Measurements from ENCODE around the gene MYO10.

- TF ChIP-seq SUZ12 (IDR thresholded peaks at IDR 0.05; ENCODE audit: low read length) (no peak), CTCF (IDR thresholded peaks at IDR 0.05; ENCODE audit: control extremely low read depth in 1 of 3, insufficient read depth in 1 of 3, low read depth in 1 of 3, low read length in 3 of 3) (no peak), JUN (IDR thresholded peaks at IDR 0.05; ENCODE audit: low read depth, low read length) (no peak), EGR1 (IDR thresholded peaks at IDR 0.05; ENCODE audit: borderline replicate concordance, low read depth, low read length) (no peak), EP300 (IDR thresholded peaks at IDR 0.05; ENCODE audit: borderline replicate concordance in 1 of 2, low read depth in 2 of 2, low read length in 2 of 2) (no peak), CEBPB (IDR thresholded peaks at IDR 0.05; ENCODE audit: low read depth, low read length) (no peak), CREB1 (IDR thresholded peaks at IDR 0.05) (no peak), CHD1 (IDR thresholded peaks at IDR 0.05; ENCODE audit: low read depth, low read length) (no peak)
These were observed 274.4 kb downstream of the MYO10 start for GRCh38 chr5:16661713-16662112.
